Measurements from ENCODE around the gene KCNS1.
"Not testable (repeated sequence)": the region's sequence is repeated elsewhere in the genome, so short reads cannot be mapped to it uniquely, and the experiment has no call there.

- not testable (repeated sequence) for TF ChIP-seq POLR2A (IDR thresholded peaks at IDR 0.05; ENCODE audit: low read length); HOXB5 (CRISPR knock-in tag; IDR thresholded peaks at IDR 0.05); MAFK (IDR thresholded peaks at IDR 0.05; ENCODE audit: partially characterized antibody); RFX5 (IDR thresholded peaks at IDR 0.05); MYC (IDR thresholded peaks at IDR 0.05; ENCODE audit: borderline replicate concordance, low read length); BCL3 (IDR thresholded peaks at IDR 0.05); EP300 (IDR thresholded peaks at IDR 0.05); NPAS2 (CRISPR knock-in tag; IDR thresholded peaks at IDR 0.05; ENCODE audit: borderline replicate concordance); NR3C1 (IDR thresholded peaks at IDR 0.05); NFE2L2 (conservative IDR thresholded peaks at IDR 0.05; ENCODE audit: low read length); POLR2AphosphoS2 (conservative IDR thresholded peaks at IDR 0.05; ENCODE audit: low read length)
- TF ChIP-seq, protein P1, sequence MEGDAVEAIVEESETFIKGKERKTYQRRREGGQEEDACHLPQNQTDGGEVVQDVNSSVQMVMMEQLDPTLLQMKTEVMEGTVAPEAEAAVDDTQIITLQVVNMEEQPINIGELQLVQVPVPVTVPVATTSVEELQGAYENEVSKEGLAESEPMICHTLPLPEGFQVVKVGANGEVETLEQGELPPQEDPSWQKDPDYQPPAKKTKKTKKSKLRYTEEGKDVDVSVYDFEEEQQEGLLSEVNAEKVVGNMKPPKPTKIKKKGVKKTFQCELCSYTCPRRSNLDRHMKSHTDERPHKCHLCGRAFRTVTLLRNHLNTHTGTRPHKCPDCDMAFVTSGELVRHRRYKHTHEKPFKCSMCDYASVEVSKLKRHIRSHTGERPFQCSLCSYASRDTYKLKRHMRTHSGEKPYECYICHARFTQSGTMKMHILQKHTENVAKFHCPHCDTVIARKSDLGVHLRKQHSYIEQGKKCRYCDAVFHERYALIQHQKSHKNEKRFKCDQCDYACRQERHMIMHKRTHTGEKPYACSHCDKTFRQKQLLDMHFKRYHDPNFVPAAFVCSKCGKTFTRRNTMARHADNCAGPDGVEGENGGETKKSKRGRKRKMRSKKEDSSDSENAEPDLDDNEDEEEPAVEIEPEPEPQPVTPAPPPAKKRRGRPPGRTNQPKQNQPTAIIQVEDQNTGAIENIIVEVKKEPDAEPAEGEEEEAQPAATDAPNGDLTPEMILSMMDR (IDR thresholded peaks at IDR 0.05) = not testable (repeated sequence)
Measured at GRCh38 chr20:45063107-45063506, 37.8 kb downstream of the KCNS1 start.

Measured in A549 (cell line).